Stimulated activated CD8-positive, alpha-beta memory T cell treated with anti-CD3 and anti-CD28 coated beads, Interleukin-7, amount 100 ng/mL, for 48 hours (primary cell): ENCODE results near the gene PDCL3.

Experiments used
- DNase-seq, 2 donors: peaks; one replicate each; pipeline ENCODE4 v3.0.0-alpha.2; 2020; ENCODE audit warnings: low read depth in 1 of 2; ENCODE audit errors: extremely low read depth in 1 of 2

PDCL3 gene

DNA sequence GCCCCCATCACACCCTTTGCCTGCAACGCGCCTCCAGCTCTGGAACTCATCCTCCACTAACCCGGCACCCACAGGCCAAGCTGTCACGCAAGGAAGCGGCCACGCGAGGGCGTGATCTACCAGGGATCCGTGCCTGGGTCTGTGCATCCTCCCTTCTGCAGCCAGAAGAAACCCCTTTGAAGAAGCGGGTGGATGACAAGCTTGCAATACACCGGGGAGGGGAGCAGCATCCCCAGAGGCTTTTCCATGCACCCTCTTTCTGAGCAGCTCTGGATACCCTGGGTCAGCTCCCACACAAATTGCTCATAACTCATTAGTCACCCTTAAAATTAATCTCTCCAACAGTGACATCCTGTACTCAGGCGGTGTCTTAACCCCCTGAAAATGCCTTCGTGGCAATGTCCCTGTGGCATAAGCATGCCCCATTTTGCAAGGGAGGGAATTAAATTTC lies 47.6 kb downstream of the PDCL3 start:
- peak; percentile 31 to 53 for DNase-seq

DNA sequence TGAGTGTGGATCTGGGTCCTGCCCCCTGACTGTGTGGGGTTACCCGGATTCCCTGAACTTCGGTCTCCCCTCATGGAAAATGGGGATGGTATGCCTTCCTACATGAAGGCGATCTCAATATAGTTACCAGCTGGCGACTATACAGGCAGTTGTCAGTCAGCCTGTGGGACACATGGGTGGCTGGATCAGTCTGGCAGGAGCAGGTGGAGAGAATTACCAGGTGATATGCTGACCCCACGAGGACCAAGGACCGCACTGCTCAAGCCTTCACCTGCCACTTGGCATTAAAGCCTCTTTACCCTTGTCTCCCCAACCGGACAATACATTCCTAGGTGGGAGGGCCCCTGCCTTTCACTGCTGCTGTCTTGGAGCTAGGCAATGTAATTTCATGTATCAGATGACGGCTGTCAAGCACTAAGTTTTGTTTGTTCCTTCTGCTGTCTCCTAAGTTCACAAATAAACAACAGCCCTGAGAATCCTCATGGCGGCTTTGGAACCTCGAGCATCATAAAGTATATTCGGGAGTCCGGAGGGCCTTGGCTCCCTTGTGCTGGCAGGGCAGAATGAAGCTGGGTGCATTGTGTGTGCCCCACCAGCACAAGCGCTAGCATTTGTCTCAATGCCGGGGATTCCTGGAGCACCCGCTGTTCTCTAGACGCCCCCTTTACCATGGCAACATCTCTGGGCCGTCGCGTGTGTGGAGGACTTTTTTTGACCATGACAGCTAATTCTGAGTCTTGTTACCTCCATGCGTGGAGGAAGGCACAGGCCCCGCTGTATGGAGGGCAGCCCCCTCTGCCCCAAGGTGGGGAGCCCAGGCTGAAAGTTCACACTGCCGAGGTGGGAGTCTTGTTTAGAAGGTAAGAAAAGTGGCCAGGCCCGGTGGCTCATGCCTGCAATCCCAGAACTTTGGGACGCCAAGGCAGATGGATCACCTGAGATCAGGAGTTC lies 48.6 kb downstream of the PDCL3 start:
- no peak for DNase-seq

DNA sequence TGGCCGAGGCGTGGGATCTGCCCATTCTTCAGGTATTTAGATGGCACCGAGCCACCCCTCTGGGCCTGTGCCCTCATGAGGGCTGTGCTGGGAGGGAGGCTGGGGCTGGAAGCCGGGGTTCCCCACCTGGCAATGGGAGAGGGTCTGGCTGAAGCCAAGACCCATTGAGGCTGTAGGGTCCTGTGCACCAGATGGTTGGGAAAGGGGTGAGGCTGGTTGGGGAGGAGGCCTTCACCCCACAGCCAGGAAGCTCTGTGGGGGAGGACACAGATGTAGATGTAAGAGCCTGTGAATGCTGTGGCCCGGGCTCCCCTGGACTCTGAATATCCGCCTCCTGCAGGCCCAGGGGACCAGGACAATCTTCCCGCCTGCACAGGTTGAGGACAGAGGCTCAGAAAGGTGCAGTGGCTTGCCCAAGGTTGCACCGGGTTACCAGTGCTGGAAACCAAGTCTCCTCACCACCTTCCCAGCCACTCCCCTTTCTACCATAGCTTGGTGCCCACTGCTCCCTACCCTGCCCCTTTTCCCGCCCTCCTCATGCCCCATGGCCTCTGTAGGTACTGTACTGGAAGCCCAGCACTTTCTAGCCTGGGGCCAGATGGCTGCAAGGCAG lies 49.7 kb downstream of the PDCL3 start:
- no peak for DNase-seq

DNA sequence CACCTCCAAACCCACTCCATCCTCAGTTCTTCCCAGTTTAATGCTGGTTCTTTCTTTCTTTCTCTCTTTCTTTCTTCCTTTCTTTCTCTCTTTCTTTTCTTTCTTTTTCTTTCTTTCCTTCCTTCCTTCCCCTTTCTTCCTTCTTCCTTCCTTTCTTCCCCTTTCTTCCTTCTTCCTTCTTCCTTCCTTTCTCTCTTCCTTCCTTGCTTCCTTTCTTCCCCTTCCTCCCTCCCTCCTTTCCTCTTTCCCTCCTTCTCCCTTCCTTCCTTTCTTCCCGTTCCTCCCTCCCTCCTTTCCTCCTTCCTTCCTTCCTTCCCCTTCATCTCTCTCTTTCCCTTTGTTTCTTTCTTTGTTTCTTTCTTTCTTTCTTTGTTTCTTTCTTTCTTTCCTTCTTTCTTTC lies 50.9 kb downstream of the PDCL3 start:
- no peak for DNase-seq

DNA sequence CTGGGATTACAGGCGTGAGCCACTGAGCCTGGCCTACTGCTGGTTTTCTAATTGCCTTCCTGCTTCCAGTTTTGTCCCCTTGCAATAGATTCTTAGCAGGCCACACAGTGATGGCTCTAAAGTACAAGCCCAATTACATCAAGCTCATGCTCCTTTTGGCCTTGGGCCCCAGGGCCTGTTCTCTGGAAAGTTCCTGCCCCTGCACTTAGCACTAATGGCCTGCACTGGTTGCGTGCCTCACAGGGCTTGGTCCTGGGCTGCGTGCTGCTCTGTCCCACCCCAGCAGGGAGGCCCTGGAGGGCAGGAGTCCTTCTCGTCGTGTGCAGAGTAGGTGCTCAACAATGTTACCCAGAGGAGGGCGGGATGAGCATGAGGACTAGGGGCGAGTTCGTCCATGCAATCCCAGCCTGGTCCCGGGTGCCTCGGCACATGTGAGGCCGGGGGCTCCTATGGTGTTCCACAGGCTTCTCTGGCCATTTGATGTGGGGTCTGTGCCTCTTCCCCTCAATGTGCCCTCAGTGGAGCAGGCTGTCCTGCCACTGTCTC lies 51.7 kb downstream of the PDCL3 start:
- no peak for DNase-seq

DNA sequence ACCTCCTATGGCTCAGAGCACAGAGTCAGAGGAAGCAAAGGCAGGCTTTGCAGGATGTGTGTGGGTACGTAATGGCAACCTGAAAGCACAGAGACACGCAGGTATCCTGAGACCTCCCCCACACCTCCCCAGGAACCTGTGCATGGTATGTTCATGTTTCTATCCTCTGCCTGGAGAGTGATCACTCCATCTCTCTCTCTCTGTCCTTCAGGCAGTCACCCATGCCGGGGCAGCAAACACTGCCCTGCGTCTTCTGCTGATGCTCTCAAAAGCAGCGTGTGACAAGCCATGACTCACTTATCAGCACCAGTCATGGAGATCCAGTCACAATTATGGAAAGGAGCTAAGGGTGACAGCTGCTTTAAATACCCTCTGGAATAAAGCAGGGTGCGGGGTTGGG lies 52.7 kb downstream of the PDCL3 start:
- no peak for DNase-seq

DNA sequence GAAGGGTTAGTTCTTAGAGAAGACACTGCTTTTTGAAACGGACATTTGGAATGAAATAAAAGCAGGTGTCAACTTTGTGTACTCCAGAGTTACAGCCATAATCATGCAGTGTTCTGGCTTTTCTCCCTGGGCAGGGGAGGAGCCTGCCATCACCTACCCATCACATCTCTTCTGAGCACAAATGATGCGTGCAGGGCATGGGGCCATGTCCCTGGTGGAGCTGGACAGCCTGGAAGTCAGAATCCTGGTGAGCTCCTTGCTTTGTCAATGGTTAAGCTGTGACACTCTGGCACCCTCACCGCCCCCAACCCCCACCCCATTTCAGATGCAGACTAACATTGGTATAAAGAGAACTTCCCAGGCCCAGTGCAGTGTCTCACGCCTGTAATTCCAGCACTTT lies 53.1 kb downstream of the PDCL3 start:
- DNase-seq = no peak

DNA sequence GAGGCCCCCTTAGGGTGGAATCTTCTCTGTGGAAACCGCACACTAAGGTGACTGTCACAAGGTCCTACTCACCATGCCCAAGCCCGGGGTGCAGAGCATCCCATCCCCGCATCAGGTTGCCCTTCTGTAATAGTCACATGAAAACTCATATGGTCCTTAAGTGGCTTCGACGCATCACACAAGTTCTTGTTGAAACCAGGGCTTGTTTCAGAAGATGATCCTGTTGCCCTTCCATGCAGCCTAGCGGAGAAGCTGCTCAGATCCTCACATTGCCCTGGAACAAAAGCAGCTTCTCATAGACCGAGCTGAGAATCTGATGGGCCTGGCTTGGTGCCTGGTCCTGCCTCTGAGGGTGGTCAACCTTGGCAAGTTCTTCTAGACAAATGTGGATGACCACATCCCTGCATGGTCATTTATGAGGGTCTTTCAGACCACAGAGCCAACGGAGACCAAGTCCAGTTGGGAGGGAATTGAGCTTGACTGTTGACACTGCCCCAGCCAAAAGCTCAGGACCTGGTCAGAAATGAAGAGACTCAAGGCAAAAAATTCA lies 54.1 kb downstream of the PDCL3 start:
- DNase-seq = no peak

DNA sequence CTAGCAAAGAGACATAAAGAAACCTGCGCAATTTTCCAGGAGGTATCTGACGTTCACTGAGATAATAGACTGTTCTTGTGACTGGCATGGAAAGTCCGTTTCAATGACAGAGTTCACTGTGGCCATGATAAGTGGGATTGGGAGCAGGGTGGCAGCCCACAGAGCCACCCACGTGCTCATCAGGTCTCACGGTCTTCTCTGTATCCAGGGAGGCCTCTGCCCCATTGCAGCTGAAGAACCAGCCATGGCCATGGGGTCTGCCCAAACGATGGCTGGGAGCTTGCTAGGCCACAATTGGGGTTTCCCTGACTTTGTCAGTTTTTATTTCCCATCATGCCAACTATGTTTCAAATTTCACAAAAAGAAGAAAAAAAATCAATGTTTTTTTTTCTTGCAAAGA lies 57.2 kb downstream of the PDCL3 start:
- no peak for DNase-seq

DNA sequence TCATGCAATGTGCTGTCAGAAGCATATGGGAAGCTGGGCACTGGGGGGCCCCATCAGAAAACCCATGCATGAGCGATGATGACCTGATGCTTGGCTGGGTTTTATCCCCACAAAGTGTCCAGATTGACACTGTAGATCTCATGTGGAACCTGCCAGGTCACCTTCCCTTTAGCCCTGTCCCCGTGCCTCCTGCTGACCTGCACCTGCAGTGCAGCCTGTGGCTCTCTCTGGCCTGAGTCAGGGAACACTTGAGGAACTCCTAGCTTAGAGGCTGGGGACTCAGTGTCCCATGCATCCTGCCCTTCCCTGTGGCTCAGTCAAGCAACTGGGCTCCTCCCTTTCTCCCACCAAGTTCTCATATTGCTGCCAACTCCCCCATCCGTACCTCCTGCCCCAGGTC lies 57.7 kb downstream of the PDCL3 start:
- DNase-seq = no peak

DNA sequence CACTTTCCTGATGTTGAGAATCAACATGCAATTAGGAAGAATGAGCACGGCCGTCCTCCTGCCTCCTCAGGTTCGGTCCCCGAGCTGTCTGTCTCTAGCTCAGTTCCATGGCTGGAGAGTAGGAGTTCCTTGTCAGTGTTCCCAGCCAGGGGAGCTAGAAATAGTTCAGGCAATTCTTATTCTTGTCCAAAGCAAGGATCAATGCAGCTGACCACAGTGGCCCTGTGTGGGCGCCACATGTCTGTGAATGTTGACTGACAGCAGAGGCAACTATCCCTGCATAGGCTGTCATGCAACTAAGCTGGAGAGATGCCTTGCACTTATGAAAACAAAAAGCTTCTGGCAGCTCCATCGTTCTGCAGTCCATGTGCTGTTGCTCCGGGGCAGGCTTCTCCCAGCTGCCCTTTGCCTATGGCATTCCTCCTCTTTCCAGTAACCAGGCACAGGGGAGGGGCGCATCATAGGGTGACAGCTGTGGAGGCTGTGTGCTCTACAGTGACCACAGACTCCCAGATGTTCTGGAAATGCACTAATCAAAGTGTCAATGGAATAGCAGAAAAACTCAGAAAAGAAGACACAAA lies 58.7 kb downstream of the PDCL3 start:
- no peak for DNase-seq

DNA sequence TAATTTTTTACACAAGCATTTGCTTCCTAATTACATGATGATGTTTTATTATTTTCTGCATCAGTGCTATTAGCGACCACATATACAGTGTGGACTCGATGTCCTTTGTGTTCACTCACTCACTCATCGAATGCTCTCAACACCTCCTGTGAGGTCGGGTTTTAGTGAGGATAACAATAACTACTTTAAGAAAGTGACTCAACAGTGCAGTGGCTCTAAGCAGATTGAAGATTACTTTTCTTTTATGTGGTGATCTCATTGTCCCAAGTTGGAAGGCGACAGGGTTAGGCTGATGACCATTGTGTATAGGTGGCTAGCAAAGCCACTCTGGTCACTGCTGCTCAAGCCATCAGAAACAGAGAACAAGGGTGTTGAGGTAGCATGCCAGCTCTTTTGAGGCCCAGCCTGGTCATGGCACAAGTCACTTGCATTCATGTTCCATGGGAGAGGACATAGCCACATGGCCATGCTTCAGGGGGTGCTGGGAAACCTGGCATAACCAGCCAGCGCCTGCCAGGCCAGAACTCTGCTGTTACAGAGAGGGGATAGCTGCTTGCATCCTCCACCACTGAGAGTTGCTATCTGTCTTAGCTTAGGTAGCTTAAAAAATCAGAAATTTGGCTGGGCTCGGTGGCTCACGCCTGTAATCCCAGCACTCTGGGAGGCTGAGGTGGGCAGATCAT lies 60.4 kb downstream of the PDCL3 start:
- DNase-seq = no peak

DNA sequence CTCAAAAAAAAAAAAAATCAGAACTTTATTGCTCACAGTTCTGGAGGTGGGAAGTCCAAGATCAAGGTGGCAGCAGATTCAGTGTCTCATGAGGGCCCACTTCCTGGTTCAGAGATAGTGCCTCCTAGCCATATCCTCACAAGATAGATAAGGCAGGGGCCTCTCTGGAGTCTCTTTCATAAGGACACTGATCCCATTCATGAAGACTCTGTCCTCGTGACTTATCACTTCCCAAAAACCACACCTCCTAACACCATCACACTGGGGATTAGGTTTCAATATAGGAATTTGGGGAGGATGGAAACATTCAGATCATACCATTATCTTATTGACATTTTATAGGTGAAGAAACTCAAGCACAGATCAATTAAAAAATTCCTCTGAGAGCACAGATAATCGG lies 61.1 kb downstream of the PDCL3 start:
- DNase-seq = no peak

DNA sequence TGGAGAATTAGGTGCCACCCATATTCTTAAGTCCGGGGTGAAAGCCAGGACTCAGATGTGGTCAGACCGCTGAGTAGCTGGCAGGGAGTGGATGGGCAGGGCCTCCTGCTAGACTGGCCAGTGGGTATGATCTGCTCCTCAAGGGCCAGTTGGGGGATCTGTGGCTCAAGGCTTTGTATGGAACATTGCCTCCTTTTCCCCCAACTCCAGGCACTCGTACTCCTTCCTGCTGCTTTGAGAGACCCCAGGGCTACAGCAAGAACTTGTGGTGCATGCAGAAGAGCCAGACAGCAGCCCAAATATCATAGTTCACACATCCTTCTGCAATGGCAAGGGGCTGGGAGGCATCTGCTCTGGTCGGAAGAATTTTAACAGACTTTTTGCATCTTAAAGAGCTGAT lies 61.7 kb downstream of the PDCL3 start:
- DNase-seq = no peak

DNA sequence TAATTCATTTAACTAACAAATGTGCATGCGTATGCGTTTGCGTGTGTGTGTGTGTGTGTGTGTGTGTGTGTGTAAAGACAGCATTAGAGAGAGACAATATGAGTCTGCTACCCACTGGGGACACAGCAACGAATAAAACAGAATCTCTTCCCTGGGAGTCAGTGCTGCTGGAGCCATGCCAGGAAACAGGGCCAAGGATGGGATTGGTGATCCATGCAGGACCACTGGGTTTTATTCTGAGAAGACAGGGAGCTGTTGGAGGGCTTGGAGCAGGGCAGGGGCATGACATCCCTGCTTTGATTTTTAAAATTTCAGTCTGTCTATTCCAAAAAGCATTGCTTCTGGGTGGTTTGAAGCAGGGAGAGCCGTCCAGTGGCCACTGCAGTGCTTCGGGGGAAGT lies 62.9 kb downstream of the PDCL3 start:
- no peak for DNase-seq
